ENCODE results near the gene SAP25.
"Not testable (repeated sequence)": the region's sequence is repeated elsewhere in the genome, so short reads cannot be mapped to it uniquely, and the experiment has no call there.

The SAP25 gene

DNA sequence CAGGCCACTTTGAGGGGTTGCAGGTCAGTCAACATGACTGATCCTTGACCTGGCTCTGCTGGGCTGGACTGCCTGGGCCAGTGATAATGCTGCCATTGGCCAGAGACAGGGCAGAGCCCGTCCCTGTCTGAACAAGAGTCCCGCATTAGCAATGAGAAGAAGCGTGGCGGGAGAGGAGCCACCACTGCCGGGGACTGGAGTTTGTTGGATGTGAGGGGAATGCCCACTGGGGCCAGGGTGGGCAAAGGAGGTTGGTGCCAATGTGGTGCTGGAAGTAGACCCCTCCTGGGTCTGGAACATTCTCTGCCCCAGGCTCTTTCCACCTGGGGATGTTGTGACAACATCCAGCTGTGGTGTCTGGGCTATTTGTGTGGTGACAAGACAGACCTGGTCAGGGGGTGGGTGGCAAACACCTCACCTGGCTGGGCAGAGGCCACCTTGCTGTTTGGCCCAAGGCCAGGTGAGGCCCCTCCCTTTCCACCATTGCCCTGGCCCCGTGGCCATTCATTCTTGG, 7.6 kb downstream of the SAP25 start:
- Histone ChIP-seq H3K9me3 (ENCODE audit: control insufficient read depth in 2 of 2, low read length in 2 of 2) (no peaks in the 10 kb centered on the region), H3K4me1 (ENCODE audit: control insufficient read depth, insufficient read depth, low read length) (peaks cover 11% of the 10 kb centered on the region), H3K27me3 (ENCODE audit: control insufficient read depth in 1 of 2, insufficient read depth in 2 of 2, low read length in 2 of 2) (no peaks in the 10 kb centered on the region), H3K27ac (ENCODE audit: low read length) (no peak overlapping the region), H3K36me3 (ENCODE audit: control insufficient read depth in 2 of 2, insufficient read depth in 2 of 2, low read length in 2 of 2) (peaks cover 0 to 6% of the 10 kb centered on the region in 2 donors), H3K9ac (ENCODE audit: low read length in 2 of 2) (no peak overlapping the region), H3K4me3 (ENCODE audit: low read length in 2 of 2) (no peak overlapping the region)

- H3K4me1 ChIP-seq (ENCODE audit: control insufficient read depth, insufficient read depth, low read length): peaks cover 9% of the 10 kb centered on the region
- H3K9ac ChIP-seq (ENCODE audit: low read length in 2 of 2): no peak overlapping the region
- H3K9me3 ChIP-seq (ENCODE audit: control insufficient read depth in 2 of 2, low read length in 2 of 2): no peaks in the 10 kb centered on the region
- no peak overlapping the region for H3K4me3 ChIP-seq (ENCODE audit: low read length in 2 of 2)
- H3K27me3 ChIP-seq (ENCODE audit: control insufficient read depth in 1 of 2, insufficient read depth in 2 of 2, low read length in 2 of 2): no peaks in the 10 kb centered on the region
- no peak overlapping the region for H3K27ac ChIP-seq (ENCODE audit: low read length)
- H3K36me3 ChIP-seq (ENCODE audit: control insufficient read depth in 2 of 2, insufficient read depth in 2 of 2, low read length in 2 of 2): peaks cover 0 to 6% of the 10 kb centered on the region in 2 donors
Measured at GRCh38 chr7:100565133-100565571, 8.5 kb downstream of the SAP25 start.

DNA sequence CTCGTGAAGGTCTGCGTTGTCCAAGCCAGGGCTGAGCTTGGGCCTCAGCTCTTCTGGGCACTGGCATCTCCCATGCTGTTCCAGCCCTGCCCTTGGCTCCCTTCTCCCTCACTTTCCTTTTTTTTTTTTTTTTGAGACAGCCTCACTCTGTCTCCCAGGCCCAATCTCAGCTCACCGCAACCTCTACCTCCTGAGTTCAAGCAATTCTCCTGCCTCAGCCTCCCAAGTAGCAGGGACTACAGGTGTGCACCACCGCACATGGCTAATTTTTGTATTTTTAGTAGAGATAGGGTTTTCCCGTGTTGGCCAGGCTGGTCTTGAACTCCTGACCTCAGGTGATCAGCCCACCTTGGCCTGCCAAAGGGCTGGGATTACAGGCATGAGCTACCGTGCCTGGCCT, 9.3 kb downstream of the SAP25 start:
- H3K36me3 ChIP-seq (ENCODE audit: control insufficient read depth in 2 of 2, insufficient read depth in 2 of 2, low read length in 2 of 2); H3K27ac ChIP-seq (ENCODE audit: low read length); H3K4me1 ChIP-seq (ENCODE audit: control insufficient read depth, insufficient read depth, low read length); H3K27me3 ChIP-seq (ENCODE audit: control insufficient read depth in 1 of 2, insufficient read depth in 2 of 2, low read length in 2 of 2); H3K9me3 ChIP-seq (ENCODE audit: control insufficient read depth in 2 of 2, low read length in 2 of 2); H3K4me3 ChIP-seq (ENCODE audit: low read length in 2 of 2); H3K9ac ChIP-seq (ENCODE audit: low read length in 2 of 2): not testable (repeated sequence)

- Histone ChIP-seq H3K27ac (ENCODE audit: low read length) (no peak overlapping the region), H3K9ac (ENCODE audit: low read length in 2 of 2) (no peak overlapping the region), H3K27me3 (ENCODE audit: control insufficient read depth in 1 of 2, insufficient read depth in 2 of 2, low read length in 2 of 2) (no peaks in the 10 kb centered on the region), H3K9me3 (ENCODE audit: control insufficient read depth in 2 of 2, low read length in 2 of 2) (no peaks in the 10 kb centered on the region), H3K4me1 (ENCODE audit: control insufficient read depth, insufficient read depth, low read length) (peaks cover 4% of the 10 kb centered on the region), H3K36me3 (ENCODE audit: control insufficient read depth in 2 of 2, insufficient read depth in 2 of 2, low read length in 2 of 2) (peaks cover 0 to 6% of the 10 kb centered on the region in 2 donors), H3K4me3 (ENCODE audit: low read length in 2 of 2) (no peak overlapping the region)
Measured at GRCh38 chr7:100563809-100564400, 9.8 kb downstream of the SAP25 start.

DNA sequence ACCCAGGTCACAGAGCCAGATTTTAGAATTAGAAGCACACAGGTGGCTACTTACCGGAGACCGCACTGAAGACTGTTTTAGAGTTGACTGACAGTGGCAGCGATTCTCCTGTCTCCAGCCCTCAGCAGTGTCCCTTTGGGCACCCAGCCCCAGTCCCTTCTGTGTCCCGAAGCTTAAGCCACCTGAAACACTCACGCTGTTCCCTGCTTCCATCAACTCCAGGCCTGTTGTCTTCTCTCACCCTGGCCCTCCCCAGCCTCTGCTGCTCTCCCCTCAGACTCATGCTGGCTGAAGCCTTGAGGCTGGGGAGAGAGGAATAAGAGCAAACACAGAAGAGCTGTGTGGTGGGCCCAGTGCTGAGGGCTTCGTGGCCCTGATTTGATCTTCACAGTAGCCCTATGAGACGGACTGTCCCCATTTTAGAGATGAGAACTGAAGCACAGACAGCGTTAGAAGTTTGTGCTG, 10.6 kb downstream of the SAP25 start:
- no peak overlapping the region for H3K4me3 ChIP-seq (ENCODE audit: low read length in 2 of 2)
- H3K4me1 ChIP-seq (ENCODE audit: control insufficient read depth, insufficient read depth, low read length): peaks cover 4% of the 10 kb centered on the region
- no peaks in the 10 kb centered on the region for H3K27me3 ChIP-seq (ENCODE audit: control insufficient read depth in 1 of 2, insufficient read depth in 2 of 2, low read length in 2 of 2)
- peaks cover 0 to 6% of the 10 kb centered on the region in 2 donors for H3K36me3 ChIP-seq (ENCODE audit: control insufficient read depth in 2 of 2, insufficient read depth in 2 of 2, low read length in 2 of 2)
- H3K9me3 ChIP-seq (ENCODE audit: control insufficient read depth in 2 of 2, low read length in 2 of 2): no peaks in the 10 kb centered on the region
- H3K9ac ChIP-seq (ENCODE audit: low read length in 2 of 2): no peak overlapping the region
- H3K27ac ChIP-seq (ENCODE audit: low read length): no peak overlapping the region

DNA sequence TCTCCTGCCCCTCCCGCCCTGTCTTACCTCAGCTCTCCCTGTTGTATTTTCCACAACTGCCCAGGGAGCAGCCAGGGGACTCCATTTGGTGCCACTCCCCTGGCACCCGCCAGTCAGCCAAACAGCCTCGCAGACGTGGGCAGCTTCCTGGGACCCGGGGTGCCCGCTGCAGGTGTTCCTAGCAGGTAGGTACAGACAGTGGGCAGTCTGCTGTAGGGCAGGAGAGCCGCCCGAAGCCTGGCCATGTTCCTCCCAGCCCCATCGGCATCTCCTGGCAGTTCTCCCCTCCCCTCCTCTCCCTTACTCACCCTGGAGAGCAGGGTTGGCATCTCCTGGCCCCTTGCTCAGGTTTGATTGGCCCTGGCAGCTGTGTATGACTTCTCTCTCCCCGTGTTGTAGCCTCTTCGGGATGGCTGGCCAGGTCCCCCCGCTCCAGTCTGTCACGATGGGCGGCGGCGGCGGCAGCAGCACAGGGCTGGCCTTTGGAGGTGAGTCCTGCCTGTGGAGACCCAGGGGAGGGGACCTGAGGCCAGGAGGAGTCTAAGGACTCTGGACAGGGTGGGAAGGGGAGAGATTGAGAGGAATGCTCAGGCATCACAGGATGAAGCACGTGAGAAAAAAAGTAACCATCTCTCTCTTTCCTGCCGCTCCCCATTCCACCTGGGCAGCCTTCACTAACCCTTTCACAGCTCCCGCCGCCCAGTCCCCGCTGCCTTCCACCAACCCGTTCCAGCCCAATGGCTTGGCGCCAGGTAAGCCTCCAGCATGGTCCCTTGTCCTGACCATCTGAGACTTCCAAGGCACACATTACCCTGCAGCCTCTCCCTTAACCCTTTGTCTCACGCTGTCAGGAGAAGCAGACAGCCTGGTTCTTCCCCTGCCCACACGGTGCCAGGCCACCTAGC, 11.3 kb downstream of the SAP25 start:
- Histone ChIP-seq H3K36me3 (ENCODE audit: control insufficient read depth in 2 of 2, insufficient read depth in 2 of 2, low read length in 2 of 2) (peaks cover 0 to 6% of the 10 kb centered on the region in 2 donors), H3K27ac (ENCODE audit: low read length) (no peak overlapping the region), H3K4me1 (ENCODE audit: control insufficient read depth, insufficient read depth, low read length) (peaks cover 4% of the 10 kb centered on the region), H3K9me3 (ENCODE audit: control insufficient read depth in 2 of 2, low read length in 2 of 2) (no peaks in the 10 kb centered on the region), H3K4me3 (ENCODE audit: low read length in 2 of 2) (no peak overlapping the region), H3K9ac (ENCODE audit: low read length in 2 of 2) (no peak overlapping the region), H3K27me3 (ENCODE audit: control insufficient read depth in 1 of 2, insufficient read depth in 2 of 2, low read length in 2 of 2) (no peaks in the 10 kb centered on the region)

DNA sequence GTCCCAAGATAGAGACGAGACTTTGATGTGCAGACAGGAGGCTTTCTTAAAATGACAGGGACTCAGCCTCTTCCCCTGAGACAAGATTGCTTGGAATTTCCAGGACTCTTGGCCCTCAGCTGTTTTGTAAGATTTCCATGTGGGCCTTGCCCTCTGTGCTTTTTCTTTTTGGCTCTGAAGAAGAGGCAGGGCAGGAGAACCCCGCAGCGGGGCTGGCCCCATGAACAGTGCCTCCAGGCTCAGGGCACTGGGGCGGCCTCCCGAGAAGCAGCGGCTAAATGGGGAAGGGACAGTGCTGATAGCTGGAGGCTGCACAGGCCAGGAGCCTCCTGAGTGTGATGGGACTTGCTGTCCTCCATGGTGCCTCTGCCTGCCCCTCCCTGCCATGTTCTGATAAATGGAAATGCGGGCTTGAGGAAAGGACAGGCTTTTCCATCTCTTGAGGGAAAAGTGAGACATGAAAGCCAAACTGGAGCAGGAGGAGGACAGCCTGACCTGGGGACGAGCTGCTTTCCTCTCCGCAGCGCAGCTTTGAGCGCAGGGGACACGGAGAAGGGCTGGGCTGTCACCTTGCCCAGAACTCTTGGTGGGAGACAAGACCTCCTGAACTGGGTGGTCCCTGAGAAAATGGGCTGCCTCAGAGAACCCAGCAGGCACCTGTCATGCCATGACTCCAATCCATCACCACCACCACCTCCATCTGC, 12.1 kb downstream of the SAP25 start:
- no peak overlapping the region for H3K9ac ChIP-seq (ENCODE audit: low read length in 2 of 2)
- H3K4me3 ChIP-seq (ENCODE audit: low read length in 2 of 2): no peak overlapping the region
- H3K27ac ChIP-seq (ENCODE audit: low read length): no peak overlapping the region
- peaks cover 4% of the 10 kb centered on the region for H3K4me1 ChIP-seq (ENCODE audit: control insufficient read depth, insufficient read depth, low read length)
- no peaks in the 10 kb centered on the region for H3K27me3 ChIP-seq (ENCODE audit: control insufficient read depth in 1 of 2, insufficient read depth in 2 of 2, low read length in 2 of 2)
- peaks cover 0 to 7% of the 10 kb centered on the region in 2 donors for H3K36me3 ChIP-seq (ENCODE audit: control insufficient read depth in 2 of 2, insufficient read depth in 2 of 2, low read length in 2 of 2)
- H3K9me3 ChIP-seq (ENCODE audit: control insufficient read depth in 2 of 2, low read length in 2 of 2): no peaks in the 10 kb centered on the region

GRCh38 chr7:100559127-100559526, 14.6 kb downstream of the SAP25 start:
- H3K9ac ChIP-seq (ENCODE audit: low read length in 2 of 2): no peak overlapping the region
- no peaks in the 10 kb centered on the region for H3K9me3 ChIP-seq (ENCODE audit: control insufficient read depth in 2 of 2, low read length in 2 of 2)
- H3K27ac ChIP-seq (ENCODE audit: low read length): no peak overlapping the region
- H3K4me3 ChIP-seq (ENCODE audit: low read length in 2 of 2): no peak overlapping the region
- H3K4me1 ChIP-seq (ENCODE audit: control insufficient read depth, insufficient read depth, low read length): peaks cover 4% of the 10 kb centered on the region
- H3K36me3 ChIP-seq (ENCODE audit: control insufficient read depth in 2 of 2, insufficient read depth in 2 of 2, low read length in 2 of 2): peaks cover 16 to 20% of the 10 kb centered on the region in 2 donors
- no peaks in the 10 kb centered on the region for H3K27me3 ChIP-seq (ENCODE audit: control insufficient read depth in 1 of 2, insufficient read depth in 2 of 2, low read length in 2 of 2)

- H3K4me1 ChIP-seq (ENCODE audit: control insufficient read depth, insufficient read depth, low read length): peaks cover 4% of the 10 kb centered on the region
- no peaks in the 10 kb centered on the region for H3K9me3 ChIP-seq (ENCODE audit: control insufficient read depth in 2 of 2, low read length in 2 of 2)
- H3K27ac ChIP-seq (ENCODE audit: low read length): no peak overlapping the region
- H3K9ac ChIP-seq (ENCODE audit: low read length in 2 of 2): no peak overlapping the region
- H3K4me3 ChIP-seq (ENCODE audit: low read length in 2 of 2): no peak overlapping the region
- H3K36me3 ChIP-seq (ENCODE audit: control insufficient read depth in 2 of 2, insufficient read depth in 2 of 2, low read length in 2 of 2): peaks cover 33 to 34% of the 10 kb centered on the region in 2 donors
- H3K27me3 ChIP-seq (ENCODE audit: control insufficient read depth in 1 of 2, insufficient read depth in 2 of 2, low read length in 2 of 2): no peaks in the 10 kb centered on the region
Measured at GRCh38 chr7:100556541-100556940, 17.2 kb downstream of the SAP25 start.

DNA sequence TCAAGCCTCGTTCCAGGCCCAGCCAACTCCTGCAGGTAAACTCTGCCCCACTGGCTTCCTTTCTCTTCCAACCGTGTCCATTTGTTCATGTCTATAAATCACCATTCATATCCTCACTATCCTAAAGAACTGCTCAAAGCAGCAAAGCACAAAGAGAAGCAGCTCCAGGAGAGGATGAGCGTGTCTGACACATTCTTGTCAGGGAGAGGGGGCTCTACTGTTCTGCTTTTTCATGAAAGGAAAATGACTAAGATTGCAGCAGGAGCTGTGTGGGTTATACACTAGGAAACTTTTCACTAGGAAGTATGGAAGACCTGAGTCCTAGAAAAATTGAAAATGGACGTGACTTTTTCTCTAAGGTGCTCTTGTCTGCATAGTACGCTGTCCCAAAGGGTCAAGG, 18.0 kb downstream of the SAP25 start:
- Histone ChIP-seq H3K4me3 (ENCODE audit: low read length in 2 of 2) (no peak overlapping the region), H3K4me1 (ENCODE audit: control insufficient read depth, insufficient read depth, low read length) (peaks cover 4% of the 10 kb centered on the region), H3K9me3 (ENCODE audit: control insufficient read depth in 2 of 2, low read length in 2 of 2) (no peaks in the 10 kb centered on the region), H3K9ac (ENCODE audit: low read length in 2 of 2) (no peak overlapping the region), H3K27me3 (ENCODE audit: control insufficient read depth in 1 of 2, insufficient read depth in 2 of 2, low read length in 2 of 2) (no peaks in the 10 kb centered on the region), H3K27ac (ENCODE audit: low read length) (no peak overlapping the region), H3K36me3 (ENCODE audit: control insufficient read depth in 2 of 2, insufficient read depth in 2 of 2, low read length in 2 of 2) (peaks cover 32 to 33% of the 10 kb centered on the region in 2 donors)

Measured in stomach smooth muscle (tissue), 2 donors.